ENCODE data around the gene DYNC2I2.

Gene DYNC2I2

GRCh38 chr9:128675382-128675781, 18.7 kb upstream of the DYNC2I2 start:
- TF ChIP-seq REST (IDR thresholded peaks at IDR 0.05; ENCODE audit: low read depth): no peak
- no peak for TF ChIP-seq CEBPB (IDR thresholded peaks at IDR 0.05)
- TF ChIP-seq ZBTB7A (IDR thresholded peaks at IDR 0.05; ENCODE audit: low read depth): no peak
- no peak for TF ChIP-seq CREB1 (IDR thresholded peaks at IDR 0.05; ENCODE audit: low read depth)
- TF ChIP-seq EP300 (IDR thresholded peaks at IDR 0.05; ENCODE audit: borderline replicate concordance): no peak
- no peak for TF ChIP-seq EGR1 (IDR thresholded peaks at IDR 0.05)
- no peak for TF ChIP-seq TEAD4 (IDR thresholded peaks at IDR 0.05)
- TF ChIP-seq YY1 (IDR thresholded peaks at IDR 0.05; ENCODE audit: low read depth): no peak
- TF ChIP-seq TCF12 (IDR thresholded peaks at IDR 0.05; ENCODE audit: low read depth): no peak
- no peak for TF ChIP-seq RAD21 (IDR thresholded peaks at IDR 0.05; ENCODE audit: low read depth)
- no peak for TF ChIP-seq USF1 (IDR thresholded peaks at IDR 0.05)
- TF ChIP-seq TAF1 (IDR thresholded peaks at IDR 0.05; ENCODE audit: low read depth): no peak
- no peak for TF ChIP-seq NFIC (IDR thresholded peaks at IDR 0.05)
- TF ChIP-seq MAX (IDR thresholded peaks at IDR 0.05): no peak
- TF ChIP-seq FOXM1 (IDR thresholded peaks at IDR 0.05; ENCODE audit: borderline replicate concordance, low read depth): no peak

- TF ChIP-seq TEAD4 (IDR thresholded peaks at IDR 0.05) (no peak), MAX (IDR thresholded peaks at IDR 0.05) (no peak), NFIC (IDR thresholded peaks at IDR 0.05) (no peak), TAF1 (IDR thresholded peaks at IDR 0.05; ENCODE audit: low read depth) (no peak), FOXM1 (IDR thresholded peaks at IDR 0.05; ENCODE audit: borderline replicate concordance, low read depth) (no peak), YY1 (IDR thresholded peaks at IDR 0.05; ENCODE audit: low read depth) (no peak), CREB1 (IDR thresholded peaks at IDR 0.05; ENCODE audit: low read depth) (no peak), ZBTB7A (IDR thresholded peaks at IDR 0.05; ENCODE audit: low read depth) (no peak), EGR1 (IDR thresholded peaks at IDR 0.05) (no peak), REST (IDR thresholded peaks at IDR 0.05; ENCODE audit: low read depth) (no peak), RAD21 (IDR thresholded peaks at IDR 0.05; ENCODE audit: low read depth) (no peak), TCF12 (IDR thresholded peaks at IDR 0.05; ENCODE audit: low read depth) (no peak), EP300 (IDR thresholded peaks at IDR 0.05; ENCODE audit: borderline replicate concordance) (no peak), CEBPB (IDR thresholded peaks at IDR 0.05) (no peak), USF1 (IDR thresholded peaks at IDR 0.05) (no peak)
Measured at GRCh38 chr9:128669786-128670185, 13.1 kb upstream of the DYNC2I2 start.

GRCh38 chr9:128657796-128658195, 1.1 kb upstream of the DYNC2I2 start:
- no peak for TF ChIP-seq NFIC (IDR thresholded peaks at IDR 0.05)
- TF ChIP-seq ZBTB7A (IDR thresholded peaks at IDR 0.05; ENCODE audit: low read depth): no peak
- no peak for TF ChIP-seq TCF12 (IDR thresholded peaks at IDR 0.05; ENCODE audit: low read depth)
- no peak for TF ChIP-seq TAF1 (IDR thresholded peaks at IDR 0.05; ENCODE audit: low read depth)
- TF ChIP-seq RAD21 (IDR thresholded peaks at IDR 0.05; ENCODE audit: low read depth): no peak
- TF ChIP-seq YY1 (IDR thresholded peaks at IDR 0.05; ENCODE audit: low read depth): no peak
- no peak for TF ChIP-seq EP300 (IDR thresholded peaks at IDR 0.05; ENCODE audit: borderline replicate concordance)
- TF ChIP-seq USF1 (IDR thresholded peaks at IDR 0.05): no peak
- TF ChIP-seq REST (IDR thresholded peaks at IDR 0.05; ENCODE audit: low read depth): no peak

- TF ChIP-seq USF1 (IDR thresholded peaks at IDR 0.05) (no peak), TCF12 (IDR thresholded peaks at IDR 0.05; ENCODE audit: low read depth) (no peak), RAD21 (IDR thresholded peaks at IDR 0.05; ENCODE audit: low read depth) (no peak), FOXM1 (IDR thresholded peaks at IDR 0.05; ENCODE audit: borderline replicate concordance, low read depth) (no peak), EGR1 (IDR thresholded peaks at IDR 0.05) (no peak)
Measured at GRCh38 chr9:128657344-128657704, 677 bp upstream of the DYNC2I2 start.
